ENCODE measurements around the gene MYCBP2.
"Not testable (repeated sequence)": the region's sequence is repeated elsewhere in the genome, so short reads cannot be mapped to it uniquely, and the experiment has no call there.

Gene MYCBP2

DNA sequence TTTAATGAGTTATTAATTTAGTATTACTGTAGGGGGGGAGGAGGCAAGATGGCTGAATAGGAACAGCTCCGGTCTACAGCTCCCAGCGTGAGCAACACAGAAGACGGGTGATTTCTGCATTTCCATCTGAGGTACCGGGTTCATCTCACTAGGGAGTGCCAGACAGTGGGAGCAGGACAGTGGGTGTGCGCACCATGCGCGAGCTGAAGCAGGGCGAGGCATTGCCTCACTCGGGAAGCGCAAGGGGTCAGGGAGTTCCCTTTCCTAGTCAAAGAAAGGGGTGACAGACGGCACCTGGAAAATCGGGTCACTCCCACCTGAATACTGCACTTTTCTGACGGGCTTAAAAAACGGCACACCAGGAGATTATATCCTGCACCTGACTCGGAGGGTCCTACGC, 127.9 kb downstream of the MYCBP2 start:
- DNase-seq, result not testable (repeated sequence)

DNA sequence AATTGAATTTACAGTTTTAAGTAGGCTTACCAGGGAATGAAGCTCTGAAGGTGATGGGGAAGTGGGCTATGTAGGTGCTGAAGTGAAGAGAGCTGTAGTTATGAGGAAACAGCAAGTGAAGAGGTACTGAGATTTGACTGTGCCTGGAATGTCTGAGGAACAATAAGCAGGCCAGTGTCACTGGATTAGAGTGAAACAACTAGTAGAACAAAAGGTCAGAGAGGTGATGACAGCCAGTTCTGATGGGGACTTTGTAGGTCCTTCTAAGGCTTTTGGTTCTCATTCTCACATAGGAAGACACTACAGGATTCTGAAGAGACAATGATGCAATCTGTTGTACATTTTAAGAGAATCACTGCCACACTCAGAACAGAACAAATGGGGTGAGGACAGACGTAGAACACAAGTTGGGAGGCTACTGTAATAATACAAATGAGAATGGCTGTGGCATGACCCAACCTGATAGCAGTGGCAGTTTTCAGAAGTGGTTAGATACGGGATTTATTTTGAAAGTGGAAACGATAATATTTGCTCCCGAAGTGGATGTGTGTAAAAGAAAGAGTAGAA, 130.8 kb downstream of the MYCBP2 start:
- DNase-seq, result no peak

DNA sequence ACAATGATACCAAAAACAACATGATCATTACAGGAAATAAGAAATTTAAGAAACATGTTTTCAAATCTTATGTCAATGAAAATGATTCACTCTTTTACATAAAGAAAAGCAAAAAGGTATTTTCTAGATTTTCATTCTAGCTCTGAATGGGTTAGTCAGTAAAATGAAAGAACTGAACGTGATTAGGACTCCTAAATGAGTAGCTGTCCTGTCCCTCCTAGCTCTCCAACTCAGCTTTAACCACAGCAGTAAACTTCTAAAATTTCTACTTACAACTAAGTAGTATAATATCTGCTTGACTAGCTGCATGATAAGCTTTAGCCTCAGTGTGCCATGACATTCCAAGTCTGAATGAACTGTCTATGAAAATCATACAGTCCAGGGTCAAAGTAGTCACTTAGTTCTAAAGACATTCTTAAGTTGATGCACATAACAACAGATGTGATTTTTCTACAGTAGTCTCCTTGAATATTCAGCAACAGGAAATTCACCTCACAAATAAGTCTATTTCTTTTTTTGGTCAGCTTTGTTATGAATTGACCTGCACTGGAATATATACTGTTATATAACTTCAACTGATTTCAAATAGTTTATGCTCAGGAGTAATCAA, 136.4 kb downstream of the MYCBP2 start:
- no peak for DNase-seq

GRCh38 chr13:77185721-77186120, 141.2 kb downstream of the MYCBP2 start:
- DNase-seq, result no peak

GRCh38 chr13:77184455-77184854, 142.4 kb downstream of the MYCBP2 start:
- no peak for DNase-seq

- DNase-seq, result no peak
These were observed 146.9 kb downstream of the MYCBP2 start for GRCh38 chr13:77180011-77180410.

- no peak for DNase-seq
These were observed 149.2 kb downstream of the MYCBP2 start for GRCh38 chr13:77177646-77178045.

GRCh38 chr13:77176350-77176749, 150.5 kb downstream of the MYCBP2 start:
- no peak for DNase-seq

DNA sequence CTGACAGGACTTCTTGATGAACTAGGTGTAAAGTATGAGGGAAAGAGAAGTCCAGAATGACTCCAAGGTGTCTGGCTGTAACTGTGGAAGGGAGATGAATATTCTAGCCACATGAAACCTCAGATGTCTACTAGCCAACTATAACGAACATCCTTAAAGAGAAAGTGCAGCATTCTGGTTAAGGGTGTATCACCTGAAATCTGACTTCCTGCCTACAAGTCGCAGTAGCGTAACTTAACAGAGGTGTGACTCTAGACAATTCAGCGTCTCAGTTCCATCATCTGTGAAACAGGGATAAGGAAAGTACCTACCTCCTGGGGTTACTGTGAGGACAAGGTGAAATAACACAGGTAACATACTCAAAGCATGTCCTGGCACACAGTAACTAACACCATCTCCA, 154.2 kb downstream of the MYCBP2 start:
- no peak for DNase-seq

DNA sequence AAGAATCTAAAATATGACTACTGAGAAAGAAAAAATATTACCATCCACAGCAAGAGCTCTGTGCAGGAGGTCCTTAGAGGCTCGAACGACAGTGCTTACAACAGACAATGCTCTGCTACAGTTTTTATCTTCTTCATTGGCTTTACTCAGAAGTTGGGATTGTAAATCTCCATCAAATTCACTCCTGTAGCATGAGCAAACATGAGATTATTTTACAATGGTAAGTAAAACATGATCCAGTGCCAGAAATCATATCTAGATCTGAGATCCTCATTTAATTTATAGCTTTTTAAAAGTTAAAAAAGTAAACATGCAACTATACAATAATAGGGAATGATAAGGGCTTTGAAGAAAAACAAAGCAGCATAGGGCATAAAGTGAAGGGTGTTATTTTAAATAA, 155.4 kb downstream of the MYCBP2 start:
- no peak for DNase-seq

- no peak for DNase-seq
These were observed 158.7 kb downstream of the MYCBP2 start for GRCh38 chr13:77168237-77168636.

DNA sequence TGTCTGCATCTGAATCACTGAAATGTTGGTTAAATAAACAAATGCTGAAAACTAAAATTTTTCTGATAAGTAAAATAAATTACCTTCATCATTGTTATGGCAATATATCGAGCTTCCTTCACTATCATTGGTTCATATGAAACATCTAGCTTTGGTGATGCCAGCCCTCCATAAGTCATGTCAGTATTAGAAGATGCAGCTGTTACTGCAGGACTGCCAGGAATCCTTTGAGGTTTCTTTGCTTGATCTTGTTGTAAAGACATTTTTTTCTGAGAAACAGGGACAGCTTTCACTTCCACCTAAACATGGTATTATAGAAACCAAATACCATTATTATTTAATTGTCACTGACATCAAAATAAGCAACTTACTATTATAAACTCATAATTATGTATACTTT, 176.2 kb downstream of the MYCBP2 start:
- no peak for DNase-seq

- DNase-seq, result no peak
These were observed 183.5 kb downstream of the MYCBP2 start for GRCh38 chr13:77143431-77143830.

- DNase-seq, result no peak
These were observed 187.6 kb downstream of the MYCBP2 start for GRCh38 chr13:77139306-77139705.

GRCh38 chr13:77138813-77139212, 188.1 kb downstream of the MYCBP2 start:
- DNase-seq, result no peak

- DNase-seq, result no peak
These were observed 189.9 kb downstream of the MYCBP2 start for GRCh38 chr13:77136902-77137420.

- no peak for DNase-seq
These were observed 202.5 kb downstream of the MYCBP2 start for GRCh38 chr13:77124423-77124822.

DNA sequence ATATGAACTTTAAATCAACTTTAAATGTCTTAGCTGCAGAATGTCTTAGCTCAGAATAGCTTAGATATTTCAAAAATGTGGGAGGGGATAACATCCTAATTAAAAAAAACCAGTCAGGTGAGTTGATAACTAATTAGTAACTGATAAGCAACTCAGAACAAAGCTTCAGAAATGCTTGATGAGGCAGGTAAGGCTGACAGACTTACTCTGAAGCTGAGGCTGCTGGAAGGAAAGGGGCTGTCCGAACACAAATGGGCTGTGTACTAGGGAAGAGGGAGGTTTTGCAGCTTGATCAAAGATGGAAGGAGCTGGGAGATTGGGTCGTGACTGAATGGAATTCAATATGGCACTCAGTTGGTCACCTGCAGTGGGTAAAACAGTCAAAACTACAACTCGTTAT, 208.8 kb downstream of the MYCBP2 start:
- DNase-seq, result no peak

- DNase-seq, result no peak
These were observed 212.6 kb downstream of the MYCBP2 start for GRCh38 chr13:77114271-77114670.

DNA sequence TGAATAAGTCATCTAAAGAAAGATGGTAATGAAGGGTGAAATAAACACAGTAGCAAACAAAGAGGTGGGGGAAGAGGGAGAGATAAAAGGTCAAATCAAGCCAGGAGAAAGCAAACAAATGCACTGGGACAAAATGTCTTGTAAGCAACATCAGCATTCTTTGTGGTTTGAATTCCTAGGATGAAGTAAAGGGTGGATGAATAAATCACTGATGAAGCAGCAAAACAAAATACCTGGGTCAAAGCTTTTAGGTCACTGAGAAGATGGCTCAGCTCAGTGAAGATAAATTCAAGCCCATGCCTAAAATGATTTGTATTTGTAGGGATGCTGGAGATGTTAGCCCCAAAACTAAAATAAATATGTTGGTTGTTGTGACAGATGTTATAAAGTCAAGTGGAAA, 213.4 kb downstream of the MYCBP2 start:
- no peak for DNase-seq

DNA sequence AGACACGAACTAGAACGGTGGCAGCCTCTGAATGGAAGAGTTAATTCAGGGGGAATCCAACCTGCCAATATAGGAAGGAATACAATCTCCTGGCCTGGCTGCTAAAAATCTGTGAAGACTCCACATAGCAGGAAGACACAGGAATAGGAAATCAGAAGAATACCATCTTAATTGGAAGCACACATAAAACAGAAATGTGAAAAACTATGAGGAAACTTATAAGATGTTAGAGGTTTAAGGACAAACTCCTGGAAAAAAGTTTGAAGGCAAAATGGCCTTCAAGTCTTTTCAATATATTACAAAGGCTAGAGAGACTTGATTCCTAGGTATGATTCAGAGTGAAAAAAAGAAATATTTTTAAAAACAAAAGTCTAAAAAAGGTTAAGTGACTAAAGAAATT, 221.8 kb downstream of the MYCBP2 start:
- no peak for DNase-seq

DNA sequence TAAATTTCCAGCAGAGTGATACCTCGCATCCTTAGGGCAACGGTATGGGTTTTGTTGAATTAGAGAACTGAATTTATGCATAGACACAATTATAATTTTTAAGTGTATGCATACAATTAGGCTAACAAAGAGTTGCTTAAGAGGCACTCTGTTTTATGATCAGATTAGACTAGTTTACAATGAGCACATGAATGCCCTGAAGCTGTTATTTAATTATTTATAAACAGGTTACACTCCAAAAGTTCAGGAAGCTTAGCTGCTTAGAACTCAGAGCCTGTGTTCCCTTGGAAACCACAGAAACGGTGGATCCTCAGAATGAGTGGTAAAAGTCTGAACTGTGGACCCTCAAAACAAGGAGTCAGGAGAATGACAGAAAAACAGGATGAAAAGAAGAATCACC, 227.5 kb downstream of the MYCBP2 start:
- DNase-seq, result no peak

DNA sequence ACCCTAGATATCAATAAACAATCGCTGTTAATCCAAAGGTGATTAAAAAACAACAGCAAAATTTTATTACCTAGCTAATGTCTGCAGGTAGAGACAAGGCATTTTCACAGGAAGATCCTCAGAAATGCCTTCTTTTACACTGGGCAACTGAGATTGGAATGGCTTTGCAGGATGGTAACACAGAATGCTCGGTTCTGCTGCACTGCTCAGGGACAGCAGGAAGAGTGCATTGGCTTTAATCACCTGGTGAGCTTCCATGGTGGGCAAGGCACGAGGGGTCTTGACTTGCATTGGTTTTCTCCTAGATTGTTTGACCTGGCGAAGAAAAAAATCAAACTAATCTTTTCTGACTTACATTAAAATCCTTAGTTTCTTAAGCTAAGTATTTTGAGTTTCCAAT, 231.6 kb downstream of the MYCBP2 start:
- no peak for DNase-seq

DNA sequence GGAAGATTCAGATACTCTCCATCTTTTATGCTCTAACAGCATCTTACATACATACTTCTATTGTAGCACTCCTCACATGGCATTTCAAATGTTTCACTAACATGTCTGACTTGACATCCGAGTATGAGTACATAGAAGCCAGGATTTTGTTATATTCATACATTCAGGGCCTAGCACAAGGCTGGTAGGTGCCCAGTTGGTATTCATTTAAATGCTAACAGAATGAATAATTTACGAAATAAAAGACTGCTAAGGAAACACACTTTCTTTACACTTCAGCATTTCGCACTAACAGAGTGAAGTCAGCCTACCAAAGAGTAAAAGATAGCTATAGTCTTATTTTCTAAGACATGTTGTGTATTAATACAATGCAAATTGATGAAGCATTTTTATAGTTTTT, 232.1 kb downstream of the MYCBP2 start:
- DNase-seq, result no peak

- DNase-seq, result no peak
These were observed 233.2 kb downstream of the MYCBP2 start for GRCh38 chr13:77093735-77094134.

Measured in 8988T (cell line).